Measurements from ENCODE around the gene CACHD1.
A peak's percentile ranks its signal among the peaks of the same experiment; 100 is the strongest.

Gene CACHD1

DNA sequence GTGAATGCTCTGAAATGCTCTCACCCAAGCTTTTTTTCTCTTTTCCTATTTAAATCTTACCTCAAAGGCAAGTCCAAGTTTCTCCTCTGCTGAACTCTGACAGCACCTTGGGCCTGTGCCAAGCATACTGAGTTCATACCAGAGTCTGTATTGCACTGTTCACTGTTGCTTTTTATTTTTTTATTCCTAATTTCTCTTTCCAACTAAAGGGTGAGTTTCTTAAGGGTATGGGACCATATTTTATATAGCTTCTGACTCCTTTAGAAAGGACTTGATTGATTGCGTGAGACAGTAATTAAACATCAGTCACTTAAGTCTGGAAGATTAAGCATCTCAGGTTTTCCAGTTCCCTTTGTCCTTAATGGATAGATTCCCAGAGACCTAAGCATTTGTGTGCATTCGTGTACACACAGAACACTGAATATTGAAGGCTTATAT lies 69.9 kb downstream of the CACHD1 start:
- Histone ChIP-seq H3K36me3 (ENCODE audit: control insufficient read depth in 5 of 5, insufficient read depth in 5 of 5, low read length in 5 of 5) (no peaks in the 10 kb centered on the region), H3K4me3 (ENCODE audit: low read depth in 1 of 5, low read length in 5 of 5) (peak overlapping the region; percentile 30 to 64 (median 54)), H3K4me1 (ENCODE audit: control insufficient read depth in 5 of 5, insufficient read depth in 5 of 5, low read length in 5 of 5) (peaks cover 7 to 70% (median 58%) of the 10 kb centered on the region in 5 donors), H3K27me3 (ENCODE audit: control insufficient read depth in 5 of 5, insufficient read depth in 4 of 5, low read length in 5 of 5) (no peaks in the 10 kb centered on the region), H3K27ac (ENCODE audit: low read depth, low read length) (peak overlapping the region; percentile 84), H3K9ac (ENCODE audit: low read length in 5 of 5) (peak overlapping the region in 4 of 5 donors; percentile 9 to 62 (median 38)), H3K9me3 (ENCODE audit: control insufficient read depth in 5 of 5, low read length in 5 of 5) (no peaks in the 10 kb centered on the region)

DNA sequence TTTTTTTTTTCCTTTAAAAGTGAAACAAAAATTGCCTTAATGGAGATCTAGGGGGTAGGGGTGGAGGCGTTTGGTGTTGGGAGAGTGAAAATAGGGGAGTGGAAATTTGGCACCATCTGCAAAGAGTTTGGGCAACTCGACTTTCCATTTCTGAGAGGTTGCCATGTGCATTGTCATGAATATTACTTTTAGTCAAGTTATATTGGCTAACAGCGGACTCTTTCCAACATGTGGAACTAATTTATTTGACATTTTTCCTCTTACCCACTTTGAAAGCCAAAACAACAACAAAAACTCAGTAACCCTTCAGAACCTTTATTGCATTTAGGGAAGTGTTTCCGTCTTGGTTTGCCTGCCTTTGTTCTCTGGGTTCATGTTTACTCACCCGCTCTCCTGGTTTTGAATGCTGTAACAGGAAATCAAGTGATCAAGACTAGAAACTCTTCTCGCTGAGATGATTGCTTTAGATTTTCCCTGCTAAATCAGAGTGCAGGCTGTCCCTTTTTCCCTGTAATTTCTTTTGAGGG lies 70.4 kb downstream of the CACHD1 start:
- Histone ChIP-seq H3K9ac (ENCODE audit: low read length in 5 of 5) (peak overlapping the region; percentile 4 to 62 (median 35)), H3K27ac (ENCODE audit: low read depth, low read length) (peak overlapping the region; percentile 84), H3K4me3 (ENCODE audit: low read depth in 1 of 5, low read length in 5 of 5) (peak overlapping the region; percentile 30 to 64 (median 54)), H3K27me3 (ENCODE audit: control insufficient read depth in 5 of 5, insufficient read depth in 4 of 5, low read length in 5 of 5) (no peaks in the 10 kb centered on the region), H3K4me1 (ENCODE audit: control insufficient read depth in 5 of 5, insufficient read depth in 5 of 5, low read length in 5 of 5) (peaks cover 9 to 73% (median 62%) of the 10 kb centered on the region in 5 donors), H3K36me3 (ENCODE audit: control insufficient read depth in 5 of 5, insufficient read depth in 5 of 5, low read length in 5 of 5) (no peaks in the 10 kb centered on the region), H3K9me3 (ENCODE audit: control insufficient read depth in 5 of 5, low read length in 5 of 5) (no peaks in the 10 kb centered on the region)

DNA sequence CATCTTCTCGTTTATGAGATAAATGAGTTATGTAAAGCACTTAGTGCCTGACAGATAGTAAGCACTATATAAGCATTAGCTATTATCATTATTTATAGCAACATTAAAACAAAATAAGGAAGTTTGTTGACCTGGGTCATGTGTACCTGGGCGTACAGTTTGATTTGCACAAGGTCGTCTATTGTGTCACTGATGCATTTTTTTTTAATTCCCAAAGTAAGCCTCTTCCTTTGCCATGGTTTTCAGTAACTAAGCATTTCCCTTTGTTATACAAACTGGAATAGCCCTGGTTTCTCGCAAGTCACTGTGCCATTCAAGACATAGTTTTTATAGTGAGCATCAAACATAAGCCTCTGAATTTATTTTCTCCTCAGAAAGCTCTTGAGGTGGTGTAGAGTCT lies 72.2 kb downstream of the CACHD1 start:
- no peaks in the 10 kb centered on the region for H3K27me3 ChIP-seq (ENCODE audit: control insufficient read depth in 5 of 5, insufficient read depth in 4 of 5, low read length in 5 of 5)
- peaks cover 9 to 68% (median 62%) of the 10 kb centered on the region in 5 donors for H3K4me1 ChIP-seq (ENCODE audit: control insufficient read depth in 5 of 5, insufficient read depth in 5 of 5, low read length in 5 of 5)
- no peaks in the 10 kb centered on the region for H3K36me3 ChIP-seq (ENCODE audit: control insufficient read depth in 5 of 5, insufficient read depth in 5 of 5, low read length in 5 of 5)
- H3K4me3 ChIP-seq (ENCODE audit: low read depth in 1 of 5, low read length in 5 of 5) = no peak overlapping the region
- H3K9ac ChIP-seq (ENCODE audit: low read length in 5 of 5) = no peak overlapping the region
- H3K27ac ChIP-seq (ENCODE audit: low read depth, low read length) = peak overlapping the region; percentile 86
- no peaks in the 10 kb centered on the region for H3K9me3 ChIP-seq (ENCODE audit: control insufficient read depth in 5 of 5, low read length in 5 of 5)

DNA sequence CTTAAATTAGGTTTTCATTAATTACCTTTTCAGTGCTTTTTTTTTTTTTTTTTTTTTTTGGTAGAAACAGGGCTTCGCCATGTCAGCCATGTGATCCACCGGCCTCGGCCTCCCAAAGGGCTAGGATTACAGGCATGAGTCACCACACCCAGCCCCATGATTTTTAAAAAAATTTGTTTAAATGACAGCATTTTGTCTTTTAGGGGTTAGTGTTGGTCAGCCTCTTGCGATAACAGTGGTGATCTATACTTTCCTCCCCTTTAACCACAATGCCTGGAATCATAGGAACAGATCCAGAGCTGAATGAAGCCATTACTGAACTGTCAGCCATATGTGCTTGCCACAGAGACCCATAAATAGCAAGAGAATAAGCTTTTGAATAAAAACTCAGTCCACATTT lies 73.9 kb downstream of the CACHD1 start:
- H3K4me3 ChIP-seq (ENCODE audit: low read depth in 1 of 5, low read length in 5 of 5) = no peak overlapping the region
- H3K4me1 ChIP-seq (ENCODE audit: control insufficient read depth in 5 of 5, insufficient read depth in 5 of 5, low read length in 5 of 5) = peaks cover 9 to 68% (median 49%) of the 10 kb centered on the region in 5 donors
- H3K27me3 ChIP-seq (ENCODE audit: control insufficient read depth in 5 of 5, insufficient read depth in 4 of 5, low read length in 5 of 5) = no peaks in the 10 kb centered on the region
- H3K36me3 ChIP-seq (ENCODE audit: control insufficient read depth in 5 of 5, insufficient read depth in 5 of 5, low read length in 5 of 5) = no peaks in the 10 kb centered on the region
- no peaks in the 10 kb centered on the region for H3K9me3 ChIP-seq (ENCODE audit: control insufficient read depth in 5 of 5, low read length in 5 of 5)
- H3K27ac ChIP-seq (ENCODE audit: low read depth, low read length) = peak overlapping the region; percentile 86
- no peak overlapping the region for H3K9ac ChIP-seq (ENCODE audit: low read length in 5 of 5)

- Histone ChIP-seq H3K9ac (ENCODE audit: low read length in 5 of 5) (no peak overlapping the region), H3K9me3 (ENCODE audit: control insufficient read depth in 5 of 5, low read length in 5 of 5) (no peaks in the 10 kb centered on the region), H3K4me3 (ENCODE audit: low read depth in 1 of 5, low read length in 5 of 5) (no peak overlapping the region), H3K4me1 (ENCODE audit: control insufficient read depth in 5 of 5, insufficient read depth in 5 of 5, low read length in 5 of 5) (peaks cover 9 to 59% (median 43%) of the 10 kb centered on the region in 5 donors), H3K27me3 (ENCODE audit: control insufficient read depth in 5 of 5, insufficient read depth in 4 of 5, low read length in 5 of 5) (no peaks in the 10 kb centered on the region), H3K36me3 (ENCODE audit: control insufficient read depth in 5 of 5, insufficient read depth in 5 of 5, low read length in 5 of 5) (no peaks in the 10 kb centered on the region), H3K27ac (ENCODE audit: low read depth, low read length) (peak overlapping the region; percentile 86)
Observed at GRCh38 chr1:64545118-64545843, 75.4 kb downstream of the CACHD1 start.

- H3K9ac ChIP-seq (ENCODE audit: low read length in 5 of 5) = peak overlapping the region in 1 of 5 donors; percentile 49
- H3K9me3 ChIP-seq (ENCODE audit: control insufficient read depth in 5 of 5, low read length in 5 of 5) = no peaks in the 10 kb centered on the region
- H3K36me3 ChIP-seq (ENCODE audit: control insufficient read depth in 5 of 5, insufficient read depth in 5 of 5, low read length in 5 of 5) = no peaks in the 10 kb centered on the region
- peaks cover 4 to 52% (median 36%) of the 10 kb centered on the region in 5 donors for H3K4me1 ChIP-seq (ENCODE audit: control insufficient read depth in 5 of 5, insufficient read depth in 5 of 5, low read length in 5 of 5)
- H3K27ac ChIP-seq (ENCODE audit: low read depth, low read length) = peak overlapping the region; percentile 84
- no peaks in the 10 kb centered on the region for H3K27me3 ChIP-seq (ENCODE audit: control insufficient read depth in 5 of 5, insufficient read depth in 4 of 5, low read length in 5 of 5)
- H3K4me3 ChIP-seq (ENCODE audit: low read depth in 1 of 5, low read length in 5 of 5) = no peak overlapping the region
Observed at GRCh38 chr1:64546013-64546412, 76.1 kb downstream of the CACHD1 start.

GRCh38 chr1:64549464-64550239 lies 79.7 kb downstream of the CACHD1 start:
- Histone ChIP-seq H3K9ac (ENCODE audit: low read length in 5 of 5) (no peak overlapping the region), H3K9me3 (ENCODE audit: control insufficient read depth in 5 of 5, low read length in 5 of 5) (no peaks in the 10 kb centered on the region), H3K27ac (ENCODE audit: low read depth, low read length) (peak overlapping the region; percentile 6), H3K4me3 (ENCODE audit: low read depth in 1 of 5, low read length in 5 of 5) (no peak overlapping the region), H3K36me3 (ENCODE audit: control insufficient read depth in 5 of 5, insufficient read depth in 5 of 5, low read length in 5 of 5) (peaks cover 0 to 7% (median 2%) of the 10 kb centered on the region in 5 donors), H3K4me1 (ENCODE audit: control insufficient read depth in 5 of 5, insufficient read depth in 5 of 5, low read length in 5 of 5) (peaks cover 3 to 33% (median 23%) of the 10 kb centered on the region in 5 donors), H3K27me3 (ENCODE audit: control insufficient read depth in 5 of 5, insufficient read depth in 4 of 5, low read length in 5 of 5) (no peaks in the 10 kb centered on the region)

- H3K4me1 ChIP-seq (ENCODE audit: control insufficient read depth in 5 of 5, insufficient read depth in 5 of 5, low read length in 5 of 5) = peaks cover 0 to 25% (median 20%) of the 10 kb centered on the region in 5 donors
- H3K9ac ChIP-seq (ENCODE audit: low read length in 5 of 5) = no peak overlapping the region
- no peaks in the 10 kb centered on the region for H3K27me3 ChIP-seq (ENCODE audit: control insufficient read depth in 5 of 5, insufficient read depth in 4 of 5, low read length in 5 of 5)
- peak overlapping the region; percentile 49 for H3K27ac ChIP-seq (ENCODE audit: low read depth, low read length)
- no peak overlapping the region for H3K4me3 ChIP-seq (ENCODE audit: low read depth in 1 of 5, low read length in 5 of 5)
- H3K9me3 ChIP-seq (ENCODE audit: control insufficient read depth in 5 of 5, low read length in 5 of 5) = no peaks in the 10 kb centered on the region
- H3K36me3 ChIP-seq (ENCODE audit: control insufficient read depth in 5 of 5, insufficient read depth in 5 of 5, low read length in 5 of 5) = peaks cover 0 to 7% (median 2%) of the 10 kb centered on the region in 5 donors
Observed at GRCh38 chr1:64550510-64550909, 80.6 kb downstream of the CACHD1 start.

DNA sequence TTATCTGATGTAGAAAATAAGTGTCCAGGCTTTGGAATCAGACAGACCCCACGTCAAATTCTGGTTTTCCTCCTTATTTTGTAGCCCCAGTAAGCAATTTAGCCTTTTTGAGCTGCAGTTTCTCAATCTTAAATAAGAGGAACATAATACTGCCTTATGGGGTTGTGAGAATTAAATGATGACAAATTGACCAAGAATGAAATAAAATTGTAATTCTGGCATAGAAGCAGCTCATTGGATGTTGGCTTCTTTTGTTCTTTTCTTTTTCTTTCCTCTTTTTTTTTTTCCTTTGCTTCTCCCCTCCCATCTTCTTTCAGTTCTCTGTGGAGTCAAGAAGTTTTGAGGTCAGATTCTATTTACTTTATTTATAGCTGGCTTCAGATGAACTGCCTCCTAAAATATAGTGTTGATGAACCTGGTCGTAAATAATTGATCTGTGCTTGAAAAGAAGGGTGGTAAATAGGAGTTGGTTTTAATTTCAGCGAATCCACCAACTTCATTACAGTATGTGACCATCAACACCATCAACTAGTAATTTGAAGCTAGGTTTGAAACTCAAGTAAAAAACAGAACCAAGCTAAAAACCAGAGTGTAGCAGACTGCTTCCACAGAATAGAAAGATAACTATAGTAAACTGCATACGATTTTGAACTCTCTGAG lies 81.1 kb downstream of the CACHD1 start:
- Histone ChIP-seq H3K27ac (ENCODE audit: low read depth, low read length) (peak overlapping the region; percentile 49), H3K27me3 (ENCODE audit: control insufficient read depth in 5 of 5, insufficient read depth in 4 of 5, low read length in 5 of 5) (no peaks in the 10 kb centered on the region), H3K9ac (ENCODE audit: low read length in 5 of 5) (no peak overlapping the region), H3K9me3 (ENCODE audit: control insufficient read depth in 5 of 5, low read length in 5 of 5) (no peaks in the 10 kb centered on the region), H3K36me3 (ENCODE audit: control insufficient read depth in 5 of 5, insufficient read depth in 5 of 5, low read length in 5 of 5) (peaks cover 0 to 7% (median 2%) of the 10 kb centered on the region in 5 donors), H3K4me3 (ENCODE audit: low read depth in 1 of 5, low read length in 5 of 5) (no peak overlapping the region), H3K4me1 (ENCODE audit: control insufficient read depth in 5 of 5, insufficient read depth in 5 of 5, low read length in 5 of 5) (peaks cover 0 to 21% (median 21%) of the 10 kb centered on the region in 5 donors)

All from subcutaneous abdominal adipose tissue (tissue), 5 donors.